Activated CD4-positive, alpha-beta T cell treated with anti-CD3 and anti-CD28 coated beads for 36 hours (primary cell): ENCODE data around the gene BIRC6. TPM values are rescaled to one million over a fixed set of nuclear protein-coding genes. Genes with fewer than 3 reads are reported as not detected.
"Not testable (repeated sequence)": the region's sequence is repeated elsewhere in the genome, so short reads cannot be mapped to it uniquely, and the experiment has no call there.

ENCODE experiments used
- ATAC-seq: fragments of 200-7000 bp; cut with Tn5 transposase; one replicate; pipeline ENCODE4 v1.10.0; 2021; ENCODE audit warnings: mild to moderate bottlenecking, moderate library complexity
- CTCF ChIA-PET: fragments of 350-600 bp; sonication (Branson Sonifier 250); formaldehyde crosslinking; loops from one replicate; lab custom pipeline; 2021; ENCODE audit warnings: antibody characterized with exemption; lab: Charles Lee
- POLR2A ChIA-PET: fragments of 350-600 bp; sonication (Branson Sonifier 250); formaldehyde crosslinking; loops from one replicate; lab custom pipeline; 2021; ENCODE audit warnings: antibody characterized with exemption, inconsistent platforms; lab: Charles Lee
- DNase-seq: peaks from one replicate; pipeline ENCODE4 v3.0.0-alpha.2; 2020
- H3K27ac Mint-ChIP-seq: one replicate; pipeline ENCODE4 v1.8.0; 2021; ENCODE audit warnings: mixed read lengths
- H3K27me3 Mint-ChIP-seq: one replicate; pipeline ENCODE4 v1.8.0; 2021; ENCODE audit warnings: mixed read lengths
- H3K36me3 Mint-ChIP-seq: one replicate; pipeline ENCODE4 v1.8.0; 2021; ENCODE audit warnings: low read depth, mixed read lengths
- H3K4me1 Mint-ChIP-seq: one replicate; pipeline ENCODE4 v1.8.0; 2021; ENCODE audit warnings: mixed read lengths
- H3K4me3 Mint-ChIP-seq: one replicate; pipeline ENCODE4 v1.8.0; 2021; ENCODE audit warnings: mild to moderate bottlenecking, moderate library complexity, mixed read lengths
- H3K9me3 Mint-ChIP-seq: one replicate; pipeline ENCODE4 v1.8.0; 2021; ENCODE audit warnings: low read depth, mixed read lengths
- intact Hi-C, 2 experiments: fragments of 100-400 bp; cut with DNase I in 1 of 2; cut with micrococcal nuclease in 1 of 2; formaldehyde crosslinking; loops; one replicate each; pipeline versions ENCODE4 v1.14.2 to v1.15.1; 2022 to 2024; cut with DNase I, micrococcal nuclease
- total RNA-seq, 2 experiments: library from RNA; stranded (reverse); gene quantifications; one replicate each; pipeline ENCODE4 v1.2.3, GENCODE V29; 2021

Gene BIRC6, protein sequence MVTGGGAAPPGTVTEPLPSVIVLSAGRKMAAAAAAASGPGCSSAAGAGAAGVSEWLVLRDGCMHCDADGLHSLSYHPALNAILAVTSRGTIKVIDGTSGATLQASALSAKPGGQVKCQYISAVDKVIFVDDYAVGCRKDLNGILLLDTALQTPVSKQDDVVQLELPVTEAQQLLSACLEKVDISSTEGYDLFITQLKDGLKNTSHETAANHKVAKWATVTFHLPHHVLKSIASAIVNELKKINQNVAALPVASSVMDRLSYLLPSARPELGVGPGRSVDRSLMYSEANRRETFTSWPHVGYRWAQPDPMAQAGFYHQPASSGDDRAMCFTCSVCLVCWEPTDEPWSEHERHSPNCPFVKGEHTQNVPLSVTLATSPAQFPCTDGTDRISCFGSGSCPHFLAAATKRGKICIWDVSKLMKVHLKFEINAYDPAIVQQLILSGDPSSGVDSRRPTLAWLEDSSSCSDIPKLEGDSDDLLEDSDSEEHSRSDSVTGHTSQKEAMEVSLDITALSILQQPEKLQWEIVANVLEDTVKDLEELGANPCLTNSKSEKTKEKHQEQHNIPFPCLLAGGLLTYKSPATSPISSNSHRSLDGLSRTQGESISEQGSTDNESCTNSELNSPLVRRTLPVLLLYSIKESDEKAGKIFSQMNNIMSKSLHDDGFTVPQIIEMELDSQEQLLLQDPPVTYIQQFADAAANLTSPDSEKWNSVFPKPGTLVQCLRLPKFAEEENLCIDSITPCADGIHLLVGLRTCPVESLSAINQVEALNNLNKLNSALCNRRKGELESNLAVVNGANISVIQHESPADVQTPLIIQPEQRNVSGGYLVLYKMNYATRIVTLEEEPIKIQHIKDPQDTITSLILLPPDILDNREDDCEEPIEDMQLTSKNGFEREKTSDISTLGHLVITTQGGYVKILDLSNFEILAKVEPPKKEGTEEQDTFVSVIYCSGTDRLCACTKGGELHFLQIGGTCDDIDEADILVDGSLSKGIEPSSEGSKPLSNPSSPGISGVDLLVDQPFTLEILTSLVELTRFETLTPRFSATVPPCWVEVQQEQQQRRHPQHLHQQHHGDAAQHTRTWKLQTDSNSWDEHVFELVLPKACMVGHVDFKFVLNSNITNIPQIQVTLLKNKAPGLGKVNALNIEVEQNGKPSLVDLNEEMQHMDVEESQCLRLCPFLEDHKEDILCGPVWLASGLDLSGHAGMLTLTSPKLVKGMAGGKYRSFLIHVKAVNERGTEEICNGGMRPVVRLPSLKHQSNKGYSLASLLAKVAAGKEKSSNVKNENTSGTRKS (N-terminal part only)
- total RNA-seq: 10 to 100 TPM; 66.1 to 70.1 TPM

DNA sequence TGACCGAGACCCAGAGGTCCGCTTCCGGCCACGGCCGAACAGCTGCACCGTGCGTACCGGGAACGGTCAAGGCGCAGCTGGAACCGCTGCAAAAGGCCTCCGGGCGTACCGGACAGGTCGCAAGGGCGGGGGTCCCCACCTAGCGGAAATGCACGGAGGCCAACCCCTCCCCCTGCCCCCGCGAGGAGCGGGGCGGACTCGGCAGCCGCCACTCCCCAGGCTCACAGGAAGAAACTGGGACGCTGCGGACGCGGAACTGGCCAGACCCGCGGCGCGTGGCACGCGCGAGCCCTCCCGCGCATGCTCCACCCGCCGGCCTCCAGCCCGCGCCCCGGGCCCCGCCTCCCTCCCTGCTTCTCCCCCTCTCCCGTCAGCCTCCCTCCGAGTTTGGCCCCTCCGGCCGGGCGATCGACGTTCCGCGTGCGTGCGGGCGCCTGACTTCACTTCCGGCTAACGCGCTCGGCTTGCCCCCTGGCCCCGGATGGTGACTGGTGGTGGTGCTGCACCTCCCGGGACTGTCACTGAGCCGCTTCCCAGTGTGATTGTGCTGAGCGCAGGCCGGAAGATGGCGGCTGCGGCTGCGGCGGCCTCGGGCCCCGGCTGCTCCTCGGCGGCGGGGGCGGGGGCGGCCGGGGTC, at the start of gene BIRC6:
TSS of gene BIRC6 (plus strand) at position 343 of the 637 bp plus-strand sequence. CDS start at position 482, 139 bp downstream.
- intact Hi-C loops: loop anchor here (1.0 to 10.0 kb wide), 14 partner anchors 79 to 1243 kb away; partner anchors contain the start of genes FAM98A (in 2 of the 2), TTC27 (in 2 of the 2), YIPF4 (in 2 of the 2) and DPY30 (in 1 of the 2)
- ATAC-seq: peak; percentile 94
- H3K9me3 Mint-ChIP-seq: peaks cover 3% of the 10 kb centered on the region

DNA sequence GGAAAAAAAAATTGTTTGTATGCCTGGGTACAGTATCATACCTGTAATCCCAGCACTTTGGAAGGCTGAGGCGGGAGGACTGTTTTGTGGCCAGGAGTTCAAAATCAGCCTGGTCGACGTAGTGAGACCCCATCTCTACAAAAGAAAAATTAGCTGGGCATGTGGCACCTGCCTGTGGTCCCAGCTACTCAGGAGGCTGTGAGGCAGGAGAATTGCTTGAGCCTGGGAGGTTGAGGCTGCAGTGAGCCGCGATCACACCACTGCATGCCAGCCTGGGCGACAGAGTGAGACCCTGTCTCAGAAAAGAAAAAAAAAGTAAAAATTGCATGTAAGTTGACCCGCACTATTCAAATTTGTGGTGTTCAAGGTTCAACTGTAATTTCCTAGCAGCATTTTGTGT, 46.2 kb upstream of the BIRC6 start:
- no peak overlapping the region for H3K4me3 Mint-ChIP-seq
- H3K4me1 Mint-ChIP-seq: no peaks in the 10 kb centered on the region

More for the DNA sequence above, at the start of gene BIRC6:
- peaks cover 35% of the 10 kb centered on the region for H3K4me1 Mint-ChIP-seq
- H3K27ac Mint-ChIP-seq: peak within 1 kb of the TSS; percentile 93
- peaks cover 29% of the 10 kb centered on the region for H3K36me3 Mint-ChIP-seq
- H3K4me3 Mint-ChIP-seq: peak within 1 kb of the TSS; percentile 78
- H3K27me3 Mint-ChIP-seq: no peaks in the 10 kb centered on the region
- ChIA-PET CTCF (interaction anchor here (0.6 kb wide), 1 partner anchor 426 kb away, joined by 5 read pairs; no protein-coding TSS in a partner anchor), POLR2A (no interaction called here)
- DNase-seq: peak; percentile 98

DNA sequence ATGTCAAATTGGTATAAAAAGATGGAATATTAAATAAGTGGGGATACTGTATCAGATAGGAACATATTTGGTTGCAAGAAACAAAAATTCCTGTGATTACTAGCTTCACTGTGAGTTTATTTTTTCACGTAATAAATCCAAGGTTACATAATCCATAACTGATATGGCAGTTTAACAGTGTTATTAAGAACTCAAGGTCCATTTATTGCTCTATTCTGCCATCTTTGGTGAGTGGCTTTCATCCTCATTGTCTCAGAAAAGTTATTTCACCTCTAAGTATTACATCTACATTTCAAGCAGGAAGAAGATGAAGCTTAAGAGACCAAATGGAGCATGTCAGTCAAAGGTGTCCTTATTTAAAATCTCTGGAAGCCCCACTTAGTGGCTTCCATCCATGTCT, 41.9 kb upstream of the BIRC6 start:
- H3K36me3 Mint-ChIP-seq: peaks cover 4% of the 10 kb centered on the region
- H3K9me3 Mint-ChIP-seq: no peaks in the 10 kb centered on the region
- DNase-seq (no peak), ATAC-seq (no peak)
- H3K27ac Mint-ChIP-seq: no peak overlapping the region
- CTCF ChIA-PET: no interaction called here
- intact Hi-C loops: no loop called here
- POLR2A ChIA-PET: interaction anchor here (0.7 kb wide), 1 partner anchor 1955 kb away, joined by 3 read pairs; no protein-coding TSS in a partner anchor
- H3K4me3 Mint-ChIP-seq: no peak overlapping the region
- no peaks in the 10 kb centered on the region for H3K4me1 Mint-ChIP-seq
- H3K27me3 Mint-ChIP-seq: no peaks in the 10 kb centered on the region

More for the DNA sequence above, 46.2 kb upstream of the BIRC6 start:
- no peak for ATAC-seq
- no peaks in the 10 kb centered on the region for H3K9me3 Mint-ChIP-seq
- H3K27me3 Mint-ChIP-seq: no peaks in the 10 kb centered on the region
- no peak overlapping the region for H3K27ac Mint-ChIP-seq
- peaks cover 13% of the 10 kb centered on the region for H3K36me3 Mint-ChIP-seq
- ChIA-PET POLR2A (no interaction called here), CTCF (no interaction called here)
- intact Hi-C loops: no loop called here
- DNase-seq: no peak

DNA sequence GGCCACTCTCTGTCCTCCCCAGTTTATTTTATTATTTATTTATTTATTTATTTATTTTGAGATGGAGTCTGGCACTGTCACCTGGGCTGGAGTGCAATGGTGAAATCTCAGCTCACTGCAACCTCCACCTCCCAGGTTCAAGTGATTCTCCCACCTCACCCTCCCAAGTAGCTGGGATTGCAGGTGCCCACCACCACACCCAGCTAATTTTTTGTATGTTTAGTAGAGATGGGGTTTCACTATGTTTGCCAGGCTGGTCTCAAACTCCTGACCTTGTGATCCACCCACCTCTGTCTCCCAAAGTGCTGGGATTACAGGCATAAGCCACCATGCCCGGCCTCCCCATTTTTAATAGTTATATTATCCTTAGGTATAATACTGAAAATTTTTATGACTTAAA, 28.1 kb upstream of the BIRC6 start:
- H3K9me3 Mint-ChIP-seq, intact Hi-C loops, POLR2A ChIA-PET, H3K27me3 Mint-ChIP-seq, H3K4me1 Mint-ChIP-seq, H3K36me3 Mint-ChIP-seq, CTCF ChIA-PET, H3K27ac Mint-ChIP-seq, H3K4me3 Mint-ChIP-seq, ATAC-seq, DNase-seq: not testable (repeated sequence)

DNA sequence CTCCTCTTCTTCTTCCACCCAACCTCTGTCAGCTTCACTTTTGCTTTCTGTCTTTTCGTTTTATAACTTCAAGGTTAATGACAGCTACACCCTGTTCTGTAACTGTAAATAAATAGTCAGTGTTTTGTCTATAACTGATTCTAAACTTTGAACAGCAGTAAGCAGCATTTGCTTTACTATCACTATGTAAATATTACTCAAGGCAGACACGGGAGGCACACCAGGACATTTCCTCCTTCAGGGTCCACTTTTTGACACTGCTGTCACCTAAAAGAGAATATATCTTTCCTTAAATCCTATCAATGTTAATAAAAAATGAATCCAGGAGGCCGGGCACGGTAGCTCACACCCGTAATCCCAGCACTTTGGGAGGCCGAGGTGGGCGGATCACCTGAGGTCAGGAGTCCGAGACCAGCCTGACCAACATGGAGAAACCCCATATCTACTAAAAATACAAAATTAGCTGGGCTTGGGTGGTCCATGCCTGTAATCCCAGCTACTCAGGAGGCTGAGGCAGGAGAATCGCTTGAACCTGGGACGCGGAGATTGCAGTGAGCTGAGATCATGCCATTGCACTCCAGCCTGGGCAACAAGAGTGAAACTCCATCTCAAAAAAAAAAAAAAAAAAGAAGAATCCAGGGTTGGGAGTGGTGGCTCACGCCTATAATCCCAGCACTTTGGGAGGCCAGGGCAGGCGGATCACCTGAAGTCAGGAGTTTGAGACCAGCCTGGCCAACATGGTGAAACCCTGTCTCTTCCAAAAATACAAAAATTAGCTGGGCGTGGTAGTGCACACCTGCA, 27.4 kb upstream of the BIRC6 start:
- intact Hi-C loops, H3K36me3 Mint-ChIP-seq, H3K27ac Mint-ChIP-seq, DNase-seq, CTCF ChIA-PET, H3K9me3 Mint-ChIP-seq, ATAC-seq, H3K4me1 Mint-ChIP-seq, POLR2A ChIA-PET, H3K27me3 Mint-ChIP-seq, H3K4me3 Mint-ChIP-seq: not testable (repeated sequence)

DNA sequence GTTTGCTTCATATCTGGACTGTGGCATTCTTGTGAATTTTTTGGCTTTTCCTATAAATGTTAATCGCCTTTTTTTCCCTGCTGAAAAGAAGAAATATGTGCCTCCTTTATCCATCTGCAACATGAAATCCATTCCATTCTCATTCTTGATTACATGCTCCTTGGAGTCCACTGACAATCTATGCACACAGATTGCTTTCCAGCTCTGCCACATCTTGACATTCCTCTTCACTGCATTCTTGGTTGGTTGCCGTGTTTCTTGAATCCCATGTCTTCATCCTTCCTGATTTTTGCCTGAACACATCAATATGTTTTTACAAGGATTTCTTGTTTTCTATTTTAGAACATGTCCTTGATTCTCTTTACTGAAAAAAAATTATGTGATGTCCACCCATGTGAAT, 26.7 kb upstream of the BIRC6 start:
- H3K9me3 Mint-ChIP-seq: no peaks in the 10 kb centered on the region
- CTCF ChIA-PET: no interaction called here
- H3K27ac Mint-ChIP-seq: no peak overlapping the region
- H3K4me3 Mint-ChIP-seq: no peak overlapping the region
- ATAC-seq (no peak), DNase-seq (no peak)
- no peaks in the 10 kb centered on the region for H3K4me1 Mint-ChIP-seq
- intact Hi-C loops: no loop called here
- POLR2A ChIA-PET: no interaction called here
- no peaks in the 10 kb centered on the region for H3K27me3 Mint-ChIP-seq
- peaks cover 2% of the 10 kb centered on the region for H3K36me3 Mint-ChIP-seq

DNA sequence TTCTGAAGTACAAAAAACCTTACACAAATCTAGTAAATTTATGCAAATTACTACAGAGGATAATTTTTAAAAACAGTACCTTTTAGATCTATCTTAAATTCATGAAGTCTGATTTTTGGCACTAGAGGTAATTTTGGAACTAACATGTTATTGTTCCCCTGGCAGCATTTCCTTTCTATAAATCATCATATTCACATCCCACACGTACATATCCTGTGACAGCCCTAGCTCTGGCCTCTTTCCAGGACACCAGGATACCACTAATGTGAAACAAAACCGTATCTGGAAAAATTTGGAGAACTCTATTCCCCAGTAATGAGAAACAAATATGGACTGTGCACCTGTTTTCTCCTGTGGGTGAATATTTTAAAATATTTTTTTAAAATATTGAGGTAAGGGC, 14.0 kb upstream of the BIRC6 start:
- ChIA-PET CTCF (interaction anchor here (1.0 kb wide), 1 partner anchor 149 kb away, joined by 4 read pairs; no protein-coding TSS in a partner anchor), POLR2A (no interaction called here)
- no peaks in the 10 kb centered on the region for H3K36me3 Mint-ChIP-seq
- no peak overlapping the region for H3K4me3 Mint-ChIP-seq
- H3K27me3 Mint-ChIP-seq: no peaks in the 10 kb centered on the region
- no peak for DNase-seq
- H3K27ac Mint-ChIP-seq: no peak overlapping the region
- H3K9me3 Mint-ChIP-seq: no peaks in the 10 kb centered on the region
- no peak for ATAC-seq
- no peaks in the 10 kb centered on the region for H3K4me1 Mint-ChIP-seq
- intact Hi-C loops: no loop called here

DNA sequence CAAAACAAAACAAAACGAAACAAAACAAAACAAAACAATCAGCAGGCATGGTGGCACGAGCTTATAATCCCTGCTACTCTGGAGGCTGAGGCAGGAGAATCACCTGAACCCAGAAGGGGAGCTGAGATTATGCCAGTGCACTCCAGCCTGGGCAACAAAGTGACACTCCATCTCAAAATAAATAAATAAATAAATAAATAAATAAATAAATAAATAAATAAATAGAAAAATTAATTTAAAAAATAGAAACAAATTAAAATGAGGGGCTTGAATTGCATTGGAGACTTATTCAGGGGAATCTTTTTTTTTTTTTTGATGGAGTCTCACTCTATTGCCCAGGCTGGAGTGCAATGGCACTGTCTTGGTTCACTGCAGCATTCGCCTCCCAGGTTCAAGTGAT, 6.0 kb upstream of the BIRC6 start:
- H3K27ac Mint-ChIP-seq, CTCF ChIA-PET, H3K4me1 Mint-ChIP-seq, H3K27me3 Mint-ChIP-seq, ATAC-seq, DNase-seq, H3K9me3 Mint-ChIP-seq, POLR2A ChIA-PET, H3K4me3 Mint-ChIP-seq, H3K36me3 Mint-ChIP-seq: not testable (repeated sequence)
- intact Hi-C loops: loop anchor here in 1 of 2 experiments (10.0 kb wide), 2 partner anchors 346 to 1244 kb away; partner anchors contain the start of gene FAM98A

DNA sequence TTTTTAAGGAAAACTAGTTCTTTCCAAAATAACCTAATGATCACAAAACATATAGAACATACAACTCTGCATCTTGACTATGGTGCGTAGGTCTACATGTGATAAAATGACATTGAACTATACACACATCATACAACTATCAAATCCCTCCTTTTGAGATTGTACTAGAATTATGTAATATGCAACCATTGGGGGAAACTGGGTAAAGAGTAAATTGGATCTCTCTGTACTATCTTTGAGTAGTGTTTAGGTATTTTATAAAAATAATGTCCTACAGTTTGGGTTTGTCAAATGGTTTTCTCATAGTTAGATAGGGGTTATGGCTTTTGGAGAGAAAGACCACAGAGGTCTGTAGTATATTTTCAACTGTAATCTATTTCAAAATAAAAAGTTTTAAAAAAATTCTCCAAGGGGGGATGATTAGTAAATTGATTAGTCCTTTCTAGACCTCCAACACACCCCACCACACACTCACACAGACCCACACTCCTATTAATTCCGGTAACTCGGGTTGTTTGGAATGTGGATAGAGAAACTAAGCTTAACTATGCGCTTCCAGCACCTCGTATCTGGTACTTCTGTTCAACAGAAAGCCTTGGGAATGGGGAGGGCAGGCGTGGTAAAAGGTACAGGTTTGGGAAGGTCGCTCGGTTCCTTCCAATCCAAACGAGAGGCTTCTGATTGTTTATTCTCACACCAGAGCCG, 695 bp upstream of the BIRC6 start:
- intact Hi-C loops: loop anchor here (2.0 to 10.0 kb wide), 8 partner anchors 79 to 1239 kb away; partner anchors contain the start of genes TTC27 (in 2 of the 2), FAM98A (in 1 of the 2), LTBP1 (in 1 of the 2) and RASGRP3 (in 1 of the 2)
- ChIA-PET POLR2A (no interaction called here), CTCF (interaction anchor here (0.6 kb wide), 1 partner anchor 425 kb away, joined by 5 read pairs; no protein-coding TSS in a partner anchor)
- peaks cover 28% of the 10 kb centered on the region for H3K4me1 Mint-ChIP-seq
- H3K36me3 Mint-ChIP-seq: peaks cover 22% of the 10 kb centered on the region
- no peak for DNase-seq
- H3K4me3 Mint-ChIP-seq: peak overlapping the region; percentile 78
- ATAC-seq: no peak
- no peaks in the 10 kb centered on the region for H3K9me3 Mint-ChIP-seq
- no peaks in the 10 kb centered on the region for H3K27me3 Mint-ChIP-seq
- H3K27ac Mint-ChIP-seq: peak overlapping the region; percentile 84
